Measurements from ENCODE around the gene TMEM127.

The TMEM127 gene

GRCh38 chr2:96265840-96266679, at the start of gene TMEM127, which contains the start of gene CIAO1:
TSS of gene TMEM127 (minus strand) at chr2:96265997. CDS start at chr2:96265381, 616 bp downstream.
TSS of gene CIAO1 (plus strand) at chr2:96266225. CDS start at chr2:96266351, 126 bp downstream.
- peak; percentile 33 for TF ChIP-seq CTCF (IDR thresholded peaks at IDR 0.05; ENCODE audit: insufficient read depth, low read depth, low read length, missing control alignments)
- H3K4me3 ChIP-seq (ENCODE audit: low read depth, low read length): peak within 1 kb of the TSS; percentile 88
- peak; percentile 99 for DNase-seq (ENCODE audit: low read depth)

GRCh38 chr2:96315005-96315399, 49.2 kb upstream of the TMEM127 start:
- no peak overlapping the region for H3K4me3 ChIP-seq (ENCODE audit: low read depth, low read length)
- no peak for DNase-seq (ENCODE audit: low read depth)
- no peak for TF ChIP-seq CTCF (IDR thresholded peaks at IDR 0.05; ENCODE audit: insufficient read depth, low read depth, low read length, missing control alignments)

- no peak for DNase-seq (ENCODE audit: low read depth)
- H3K4me3 ChIP-seq (ENCODE audit: low read depth, low read length): no peak overlapping the region
- no peak for TF ChIP-seq CTCF (IDR thresholded peaks at IDR 0.05; ENCODE audit: insufficient read depth, low read depth, low read length, missing control alignments)
These were observed 42.5 kb upstream of the TMEM127 start for GRCh38 chr2:96308248-96308647.

- no peak for TF ChIP-seq CTCF (IDR thresholded peaks at IDR 0.05; ENCODE audit: insufficient read depth, low read depth, low read length, missing control alignments)
- peak overlapping the region; percentile 88 for H3K4me3 ChIP-seq (ENCODE audit: low read depth, low read length)
- no peak for DNase-seq (ENCODE audit: low read depth)
These were observed 40.6 kb upstream of the TMEM127 start for GRCh38 chr2:96306370-96306769.

- H3K4me3 ChIP-seq (ENCODE audit: low read depth, low read length): peak overlapping the region; percentile 88
- TF ChIP-seq CTCF (IDR thresholded peaks at IDR 0.05; ENCODE audit: insufficient read depth, low read depth, low read length, missing control alignments): no peak
- peak; percentile 23 for DNase-seq (ENCODE audit: low read depth)
These were observed 40.1 kb upstream of the TMEM127 start for GRCh38 chr2:96305979-96306308.

GRCh38 chr2:96305091-96305978, 39.5 kb upstream of the TMEM127 start, which contains the start of gene SNRNP200:
TSS of gene SNRNP200 (minus strand) at chr2:96305546. CDS start at chr2:96305437, 109 bp downstream.
- TF ChIP-seq CTCF (IDR thresholded peaks at IDR 0.05; ENCODE audit: insufficient read depth, low read depth, low read length, missing control alignments): no peak
- peak; percentile 93 for DNase-seq (ENCODE audit: low read depth)

More at GRCh38 chr2:96305091-96305978, 39.5 kb upstream of the TMEM127 start, which contains the start of gene SNRNP200:
- peak within 1 kb of the TSS; percentile 88 for H3K4me3 ChIP-seq (ENCODE audit: low read depth, low read length)

Data from GM12865 (cell line).